Measurements from ENCODE around the gene TEX53.

TEX53 gene

DNA sequence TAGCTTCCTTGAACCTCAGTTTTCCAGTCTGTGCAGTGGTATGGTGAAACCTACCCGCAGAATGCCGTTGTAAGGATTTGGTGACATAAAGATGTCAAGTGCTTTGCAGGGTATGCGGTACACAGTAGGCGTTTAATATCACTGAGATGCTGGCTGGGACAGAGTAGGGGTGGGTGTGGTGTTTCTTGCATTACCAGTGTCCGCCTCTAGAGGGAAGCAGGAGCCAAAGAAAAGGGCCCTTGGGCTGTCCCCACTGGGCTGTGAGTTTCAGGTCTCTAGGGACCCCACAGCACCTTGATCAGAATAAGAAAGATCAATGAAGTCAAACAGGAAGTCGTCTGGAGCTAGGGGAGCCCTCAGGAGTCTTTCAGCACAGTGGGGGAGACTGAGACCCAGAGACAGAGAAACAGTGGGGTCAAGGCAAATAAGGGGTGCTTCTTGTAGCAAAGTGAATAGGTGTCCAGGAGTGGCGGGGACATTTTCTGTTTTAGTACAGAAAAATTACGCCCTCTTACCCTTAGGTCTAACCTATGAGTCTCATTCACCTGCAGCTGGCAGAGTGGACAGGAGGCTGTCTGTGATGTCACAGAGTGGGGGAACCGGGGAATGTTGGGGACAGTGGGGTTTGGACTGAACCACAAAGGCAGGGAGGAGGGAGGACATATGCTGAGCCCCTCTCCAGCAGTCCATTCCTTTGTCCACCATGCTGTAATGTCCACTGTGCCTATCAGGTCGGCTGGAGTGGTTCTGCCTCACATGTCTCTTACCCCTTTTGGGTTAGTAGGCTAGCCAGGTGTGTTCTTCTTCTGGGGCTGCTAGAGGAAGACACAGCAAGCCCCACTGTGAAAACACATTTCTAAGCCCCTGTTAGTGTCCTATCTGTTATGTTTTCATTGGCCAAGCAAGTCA, 4.7 kb upstream of the TEX53 start:
- no peak overlapping the region for H3K4me3 ChIP-seq (ENCODE audit: low read length)

DNA sequence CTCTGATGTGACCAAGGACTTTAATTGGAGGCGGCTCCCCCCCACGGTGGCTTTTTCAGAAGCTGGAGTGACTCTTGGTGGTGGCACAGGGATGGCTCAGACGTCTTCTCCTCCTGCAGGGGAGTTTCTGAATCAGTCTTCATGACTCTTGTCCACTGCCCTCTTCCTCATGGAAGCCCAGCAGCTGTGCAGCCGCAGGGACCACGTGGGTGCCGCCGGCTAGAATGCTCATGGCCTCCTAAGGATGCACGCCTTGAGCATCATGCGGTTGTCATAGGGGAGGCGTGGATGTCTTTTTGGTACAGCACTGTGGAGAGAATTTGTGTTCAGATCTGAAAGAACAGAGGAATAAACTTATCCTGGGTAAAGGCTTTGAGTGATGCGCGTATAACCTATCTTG, 1.3 kb downstream of the TEX53 start:
- Histone ChIP-seq H3K4me2 (ENCODE audit: low read length) (no peak overlapping the region), H3K4me3 (ENCODE audit: low read length) (no peak overlapping the region), H3K4me1 (ENCODE audit: control insufficient read depth, insufficient read depth, low read length) (peaks cover 10% of the 10 kb centered on the region), H3K27me3 (ENCODE audit: control insufficient read depth, insufficient read depth, low read length) (peaks cover 17% of the 10 kb centered on the region), H3K36me3 (ENCODE audit: insufficient read depth, low read length) (no peaks in the 10 kb centered on the region), H3K9ac (ENCODE audit: low read depth, low read length) (no peak overlapping the region), H3K9me3 (replicated peaks; ENCODE audit: low read length) (no peaks in the 10 kb centered on the region)

More for the DNA sequence above, 4.7 kb upstream of the TEX53 start:
- H3K4me1 ChIP-seq (ENCODE audit: control insufficient read depth, insufficient read depth, low read length), result no peaks in the 10 kb centered on the region
- no peaks in the 10 kb centered on the region for H3K36me3 ChIP-seq (ENCODE audit: insufficient read depth, low read length)
- no peak overlapping the region for H3K9ac ChIP-seq (ENCODE audit: low read depth, low read length)
- no peaks in the 10 kb centered on the region for H3K9me3 ChIP-seq (replicated peaks; ENCODE audit: low read length)
- H3K27me3 ChIP-seq (ENCODE audit: control insufficient read depth, insufficient read depth, low read length), result peaks cover 38% of the 10 kb centered on the region
- no peak overlapping the region for H3K4me2 ChIP-seq (ENCODE audit: low read length)

DNA sequence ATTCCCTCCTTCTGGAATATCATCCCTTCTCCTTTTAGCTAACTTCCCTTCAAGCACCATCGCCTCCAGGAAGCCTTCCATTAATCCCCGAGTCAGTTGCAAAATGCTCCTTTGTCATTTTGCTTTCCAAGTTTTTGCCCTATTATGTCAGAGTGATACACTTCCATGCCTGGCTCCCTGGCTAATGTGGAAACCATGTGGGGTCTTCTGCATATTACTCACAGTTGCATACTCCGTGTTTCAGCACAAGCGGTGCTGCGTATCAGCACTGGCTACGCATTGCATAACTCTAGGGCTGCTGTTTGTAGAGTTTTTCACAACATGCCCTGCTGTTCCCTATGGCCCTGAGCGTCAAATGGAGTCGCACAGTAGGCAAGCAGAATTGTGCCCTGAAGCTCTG, 1.9 kb downstream of the TEX53 start:
- Histone ChIP-seq H3K4me1 (ENCODE audit: control insufficient read depth, insufficient read depth, low read length) (peaks cover 10% of the 10 kb centered on the region), H3K4me2 (ENCODE audit: low read length) (no peak overlapping the region), H3K27me3 (ENCODE audit: control insufficient read depth, insufficient read depth, low read length) (peaks cover 13% of the 10 kb centered on the region), H3K36me3 (ENCODE audit: insufficient read depth, low read length) (no peaks in the 10 kb centered on the region), H3K4me3 (ENCODE audit: low read length) (no peak overlapping the region), H3K9me3 (replicated peaks; ENCODE audit: low read length) (no peaks in the 10 kb centered on the region), H3K9ac (ENCODE audit: low read depth, low read length) (no peak overlapping the region)

DNA sequence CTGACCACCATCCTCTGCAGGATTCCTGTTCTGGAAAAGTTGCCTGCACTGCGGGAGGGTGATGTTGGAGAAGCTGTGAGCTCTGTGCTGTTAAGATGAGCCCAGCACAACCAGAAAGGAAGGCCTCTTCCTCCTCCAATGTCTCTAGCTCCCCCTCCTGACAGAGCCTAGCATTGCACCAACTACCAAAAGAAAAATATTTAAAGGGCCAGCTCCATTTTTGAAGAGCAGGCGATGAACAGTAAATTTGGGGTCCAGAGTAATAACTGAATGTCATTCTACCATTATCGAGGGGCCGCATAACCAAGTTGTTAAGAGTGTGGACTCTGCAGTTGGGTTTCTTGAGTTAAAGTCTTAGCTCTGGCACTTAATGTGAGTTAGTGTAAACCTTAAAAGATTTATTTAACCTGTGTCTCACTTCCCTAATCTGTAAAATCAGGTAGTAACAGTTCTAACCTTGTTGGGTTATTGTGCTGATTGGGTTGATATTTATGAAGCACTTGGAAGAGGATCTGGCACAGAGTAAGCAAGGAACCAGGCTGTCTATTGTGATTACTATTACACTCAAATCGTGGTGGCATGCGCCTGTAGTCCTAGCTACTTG, 3.9 kb downstream of the TEX53 start:
- peaks cover 2% of the 10 kb centered on the region for H3K27me3 ChIP-seq (ENCODE audit: control insufficient read depth, insufficient read depth, low read length)
- H3K9ac ChIP-seq (ENCODE audit: low read depth, low read length), result no peak overlapping the region
- H3K4me1 ChIP-seq (ENCODE audit: control insufficient read depth, insufficient read depth, low read length), result peaks cover 10% of the 10 kb centered on the region
- no peaks in the 10 kb centered on the region for H3K9me3 ChIP-seq (replicated peaks; ENCODE audit: low read length)
- H3K4me3 ChIP-seq (ENCODE audit: low read length), result no peak overlapping the region
- no peaks in the 10 kb centered on the region for H3K36me3 ChIP-seq (ENCODE audit: insufficient read depth, low read length)
- H3K4me2 ChIP-seq (ENCODE audit: low read length), result no peak overlapping the region

DNA sequence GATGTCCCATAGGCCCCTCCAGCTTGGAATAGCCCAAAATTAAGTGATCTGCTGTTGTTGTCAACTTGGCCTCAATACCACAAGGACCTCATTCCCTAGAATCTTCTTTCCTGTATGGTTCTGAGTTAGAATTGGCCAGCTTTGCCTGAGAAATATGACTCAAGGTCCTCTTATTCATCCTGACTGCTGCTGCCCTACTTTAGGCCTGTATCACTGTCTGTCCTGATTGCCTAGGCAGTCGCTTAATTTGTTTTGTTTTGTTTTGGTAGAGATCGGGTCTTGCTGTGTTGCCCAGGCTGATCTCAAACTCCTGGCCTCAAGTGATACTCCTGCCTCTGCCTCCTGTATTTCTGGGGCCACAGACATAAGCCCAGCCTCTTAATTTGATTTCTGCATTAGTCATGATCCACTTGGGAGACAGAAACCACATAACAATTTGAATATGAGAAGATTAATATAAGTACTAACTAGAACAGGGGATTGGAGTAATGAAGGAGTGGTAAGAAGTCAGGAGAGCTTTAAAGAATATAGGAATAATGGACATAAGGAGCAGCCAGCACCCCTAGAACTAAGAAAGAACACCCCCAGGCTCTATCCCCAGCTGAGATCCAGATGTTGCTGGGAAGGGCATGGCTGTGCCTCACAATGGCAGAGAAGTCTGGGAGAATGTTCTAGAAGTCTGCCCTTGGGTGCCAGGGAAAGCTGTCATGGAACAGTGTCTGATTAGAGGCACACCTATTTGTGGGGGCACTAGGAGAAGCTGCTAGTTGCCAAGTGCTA, 4.6 kb downstream of the TEX53 start:
- H3K9ac ChIP-seq (ENCODE audit: low read depth, low read length), result peak overlapping the region; percentile 3
- H3K4me1 ChIP-seq (ENCODE audit: control insufficient read depth, insufficient read depth, low read length), result peaks cover 10% of the 10 kb centered on the region
- no peak overlapping the region for H3K4me2 ChIP-seq (ENCODE audit: low read length)
- no peak overlapping the region for H3K4me3 ChIP-seq (ENCODE audit: low read length)
- no peaks in the 10 kb centered on the region for H3K36me3 ChIP-seq (ENCODE audit: insufficient read depth, low read length)
- peaks cover 2% of the 10 kb centered on the region for H3K27me3 ChIP-seq (ENCODE audit: control insufficient read depth, insufficient read depth, low read length)
- H3K9me3 ChIP-seq (replicated peaks; ENCODE audit: low read length), result no peaks in the 10 kb centered on the region

DNA sequence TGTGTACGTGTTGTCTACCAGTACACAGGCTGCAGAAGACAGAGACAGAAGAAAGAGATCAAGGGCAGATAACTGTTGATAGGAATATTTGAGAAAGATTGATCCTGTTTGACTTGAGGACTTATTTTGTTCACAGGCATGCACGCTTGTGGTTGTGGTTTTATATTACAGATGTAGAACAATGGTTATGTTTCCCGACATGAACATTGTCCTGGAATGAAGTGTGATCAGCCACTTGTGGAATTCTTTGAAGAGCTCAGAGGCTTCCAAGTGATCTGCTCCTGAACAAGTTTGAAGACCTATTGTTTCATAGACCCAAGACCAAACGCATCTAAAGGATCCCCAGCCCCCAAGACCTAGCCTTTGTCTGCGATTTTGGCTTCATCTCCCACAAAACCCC, 13.7 kb downstream of the TEX53 start:
- no peak overlapping the region for H3K4me3 ChIP-seq (ENCODE audit: low read length)
- H3K27me3 ChIP-seq (ENCODE audit: control insufficient read depth, insufficient read depth, low read length), result no peaks in the 10 kb centered on the region
- H3K9me3 ChIP-seq (replicated peaks; ENCODE audit: low read length), result no peaks in the 10 kb centered on the region
- H3K4me1 ChIP-seq (ENCODE audit: control insufficient read depth, insufficient read depth, low read length), result no peaks in the 10 kb centered on the region
- H3K9ac ChIP-seq (ENCODE audit: low read depth, low read length), result no peak overlapping the region
- no peak overlapping the region for H3K4me2 ChIP-seq (ENCODE audit: low read length)
- peaks cover 6% of the 10 kb centered on the region for H3K36me3 ChIP-seq (ENCODE audit: insufficient read depth, low read length)

DNA sequence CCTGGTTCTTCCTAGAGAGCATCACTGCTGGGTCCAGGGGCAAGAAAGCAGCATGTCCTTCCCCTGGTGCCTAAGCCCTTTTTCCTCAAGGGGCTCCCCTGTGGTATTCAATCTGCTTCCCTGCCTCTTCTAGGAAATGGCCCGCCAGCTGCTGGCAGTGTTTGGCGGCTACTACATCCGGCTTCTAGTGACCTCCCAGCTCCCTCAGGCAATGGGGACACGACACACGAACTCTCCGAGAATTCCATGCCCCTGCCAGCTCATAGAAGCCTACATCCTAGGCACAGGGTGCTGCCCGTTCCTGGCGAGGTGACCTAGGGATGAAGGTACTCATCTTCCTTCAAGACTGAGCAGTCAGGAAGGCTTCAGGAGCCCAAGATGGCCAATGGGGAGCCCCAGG, 14.6 kb downstream of the TEX53 start:
- Histone ChIP-seq H3K9me3 (replicated peaks; ENCODE audit: low read length) (no peaks in the 10 kb centered on the region), H3K36me3 (ENCODE audit: insufficient read depth, low read length) (peaks cover 6% of the 10 kb centered on the region), H3K4me2 (ENCODE audit: low read length) (no peak overlapping the region), H3K4me1 (ENCODE audit: control insufficient read depth, insufficient read depth, low read length) (no peaks in the 10 kb centered on the region), H3K27me3 (ENCODE audit: control insufficient read depth, insufficient read depth, low read length) (no peaks in the 10 kb centered on the region), H3K9ac (ENCODE audit: low read depth, low read length) (no peak overlapping the region), H3K4me3 (ENCODE audit: low read length) (no peak overlapping the region)

DNA sequence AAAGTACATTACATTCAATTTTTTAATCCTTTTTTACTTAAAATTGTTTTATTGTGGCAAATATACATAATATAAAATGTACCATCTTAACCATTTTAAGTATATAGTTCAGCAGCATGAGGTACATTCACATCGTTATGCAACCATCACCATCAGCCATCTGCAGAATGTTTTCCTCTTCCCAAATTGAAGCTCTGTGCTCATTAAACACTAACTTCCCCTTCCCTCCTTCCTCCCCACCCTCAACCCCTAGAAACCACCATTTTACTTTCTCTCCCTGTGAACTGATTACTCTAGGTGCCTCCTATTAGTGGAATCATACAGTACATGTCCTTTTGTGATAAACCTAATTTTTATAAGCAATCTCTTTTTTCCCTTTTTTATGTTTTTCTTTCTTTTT, 15.6 kb downstream of the TEX53 start:
- Histone ChIP-seq H3K36me3 (ENCODE audit: insufficient read depth, low read length) (peaks cover 6% of the 10 kb centered on the region), H3K27me3 (ENCODE audit: control insufficient read depth, insufficient read depth, low read length) (no peaks in the 10 kb centered on the region)

DNA sequence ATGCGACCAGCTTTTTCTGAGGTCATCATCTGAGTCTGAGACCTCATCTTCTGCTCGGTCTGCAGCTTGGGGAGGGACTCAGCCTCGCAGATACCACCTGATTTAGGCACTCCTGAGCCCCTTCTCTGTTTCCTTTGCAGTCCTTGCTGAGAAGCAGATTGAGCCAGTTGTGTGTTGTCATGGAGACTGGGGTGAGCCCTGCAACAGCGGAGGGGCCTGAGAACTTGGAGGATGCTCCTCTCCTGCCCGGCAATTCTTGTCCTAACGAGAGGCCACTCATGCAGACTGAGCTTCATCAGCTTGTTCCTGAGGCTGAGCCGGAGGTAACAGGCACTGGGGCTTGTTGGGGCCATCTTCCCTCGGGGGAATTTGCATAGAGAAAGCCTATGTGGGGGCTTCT, 19.2 kb downstream of the TEX53 start:
- Histone ChIP-seq H3K4me3 (ENCODE audit: low read length) (no peak overlapping the region), H3K9ac (ENCODE audit: low read depth, low read length) (no peak overlapping the region), H3K4me1 (ENCODE audit: control insufficient read depth, insufficient read depth, low read length) (no peaks in the 10 kb centered on the region), H3K36me3 (ENCODE audit: insufficient read depth, low read length) (no peaks in the 10 kb centered on the region), H3K27me3 (ENCODE audit: control insufficient read depth, insufficient read depth, low read length) (no peaks in the 10 kb centered on the region), H3K9me3 (replicated peaks; ENCODE audit: low read length) (no peaks in the 10 kb centered on the region), H3K4me2 (ENCODE audit: low read length) (no peak overlapping the region)

More for the DNA sequence above, 15.6 kb downstream of the TEX53 start:
- Histone ChIP-seq H3K4me3 (ENCODE audit: low read length) (no peak overlapping the region), H3K4me2 (ENCODE audit: low read length) (no peak overlapping the region), H3K9me3 (replicated peaks; ENCODE audit: low read length) (no peaks in the 10 kb centered on the region), H3K4me1 (ENCODE audit: control insufficient read depth, insufficient read depth, low read length) (no peaks in the 10 kb centered on the region), H3K9ac (ENCODE audit: low read depth, low read length) (no peak overlapping the region)

DNA sequence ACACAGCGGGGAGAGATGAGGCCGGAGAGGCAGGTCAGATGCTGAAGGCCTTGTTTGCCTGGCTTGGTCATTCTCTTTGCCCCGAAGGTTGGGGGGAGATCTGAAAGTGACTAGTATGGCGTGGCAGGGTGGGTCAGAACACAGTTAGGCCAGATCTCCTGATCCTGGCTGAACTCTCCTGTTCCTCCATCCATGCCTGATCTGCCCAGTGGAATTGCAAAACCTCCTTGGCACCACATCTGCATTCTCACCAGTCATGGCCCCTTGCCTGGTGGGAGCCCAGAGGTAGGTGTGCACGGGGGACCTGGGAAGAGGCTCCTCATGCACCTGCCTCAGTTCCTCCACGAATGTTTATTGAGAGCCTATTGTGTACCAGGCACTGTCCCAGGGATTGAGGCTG, 23.2 kb downstream of the TEX53 start:
- Histone ChIP-seq H3K9me3 (replicated peaks; ENCODE audit: low read length) (no peaks in the 10 kb centered on the region), H3K9ac (ENCODE audit: low read depth, low read length) (no peak overlapping the region), H3K4me3 (ENCODE audit: low read length) (no peak overlapping the region), H3K4me2 (ENCODE audit: low read length) (no peak overlapping the region), H3K36me3 (ENCODE audit: insufficient read depth, low read length) (no peaks in the 10 kb centered on the region), H3K27me3 (ENCODE audit: control insufficient read depth, insufficient read depth, low read length) (no peaks in the 10 kb centered on the region), H3K4me1 (ENCODE audit: control insufficient read depth, insufficient read depth, low read length) (no peaks in the 10 kb centered on the region)

DNA sequence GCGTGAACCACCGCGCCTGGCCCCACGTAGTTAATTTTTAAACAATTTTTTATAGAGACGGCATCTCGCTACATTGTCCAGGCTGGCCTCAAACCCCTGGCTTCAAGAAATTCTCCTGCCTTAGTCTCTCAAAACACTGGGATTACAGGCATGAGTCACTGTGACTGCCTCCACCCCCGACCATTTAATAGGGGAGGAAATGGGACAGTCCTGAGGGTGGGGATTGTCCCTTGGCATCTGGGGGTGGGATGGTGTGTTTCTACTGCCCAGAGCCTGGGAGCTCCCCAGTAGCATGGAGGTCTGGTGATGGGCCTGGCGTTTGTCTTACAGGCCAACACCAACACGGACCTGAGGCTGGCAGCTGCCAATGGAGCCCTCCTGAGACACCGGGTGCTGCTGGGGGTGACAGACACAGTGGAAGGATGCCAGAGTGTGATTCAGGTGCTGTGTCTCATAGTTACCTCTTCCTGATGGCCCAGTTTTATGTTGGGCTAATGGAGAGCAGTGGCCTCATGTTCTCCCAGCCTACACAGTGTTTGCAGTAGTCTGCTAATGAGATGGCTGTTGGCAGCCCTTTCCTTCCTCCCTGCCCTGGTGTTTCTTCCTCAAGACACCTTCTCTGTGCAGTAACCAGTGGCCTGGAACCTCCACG, 24.0 kb downstream of the TEX53 start:
- Histone ChIP-seq H3K36me3 (ENCODE audit: insufficient read depth, low read length) (no peaks in the 10 kb centered on the region), H3K9ac (ENCODE audit: low read depth, low read length) (no peak overlapping the region), H3K4me1 (ENCODE audit: control insufficient read depth, insufficient read depth, low read length) (no peaks in the 10 kb centered on the region), H3K4me3 (ENCODE audit: low read length) (no peak overlapping the region), H3K27me3 (ENCODE audit: control insufficient read depth, insufficient read depth, low read length) (no peaks in the 10 kb centered on the region), H3K9me3 (replicated peaks; ENCODE audit: low read length) (no peaks in the 10 kb centered on the region), H3K4me2 (ENCODE audit: low read length) (no peak overlapping the region)
